ENCODE measurements around the gene ACTL9. TPM values are rescaled to one million over a fixed set of nuclear protein-coding genes. Genes with fewer than 3 reads are reported as not detected.
"Not testable (repeated sequence)": the region's sequence is repeated elsewhere in the genome, so short reads cannot be mapped to it uniquely, and the experiment has no call there.

ACTL9 gene
- total RNA-seq (not detected), polyA plus RNA-seq (not detected)
- long read RNA-seq, donor 1, result 0 reads
- long read RNA-seq, donor 2, result 0 reads
- long read RNA-seq, donor 3, result 0 reads

- Histone ChIP-seq H3K36me3 (no peaks in the 10 kb centered on the region), H3K4me3 (no peak within 1 kb of the TSS), H3K27me3 (peaks cover 0 to 83% (median 45%) of the 10 kb centered on the region in 7 donors), H3K27ac (no peak within 1 kb of the TSS), H3K4me1 (no peaks in the 10 kb centered on the region), H3K9me3 (no peaks in the 10 kb centered on the region)
- DNase-seq (no peak), ATAC-seq (no peak)
- intact Hi-C loops (cut with DNase I), result no loop called here
- peak in 1 of 9 donors; percentile 2 for TF ChIP-seq CTCF (IDR thresholded peaks at IDR 0.05)
- WGBS, 2 donors, result 50 to 63% methylated on average over 23 of the region's 23 CpGs
These were observed at the start of gene ACTL9 for GRCh38 chr19:8698433-8699063. Gene ACTL9, minus strand, starts transcription at chr19:8698795. Its CDS starts 94 bp downstream, at chr19:8698701.

- DNase-seq; H3K36me3 ChIP-seq; H3K4me1 ChIP-seq; intact Hi-C loops (cut with DNase I); H3K27ac ChIP-seq; H3K9me3 ChIP-seq; H3K27me3 ChIP-seq; ATAC-seq; H3K4me3 ChIP-seq: not testable (repeated sequence)
- WGBS, 2 donors, result 83 to 94% methylated on average over 14 to 38 of the region's 55 CpGs
These were observed 40.9 kb upstream of the ACTL9 start for GRCh38 chr19:8739291-8740065.

- Histone ChIP-seq H3K4me1 (no peaks in the 10 kb centered on the region), H3K27me3 (peaks cover 0 to 5% (median 0%) of the 10 kb centered on the region in 7 donors), H3K4me3 (no peak overlapping the region), H3K36me3 (no peaks in the 10 kb centered on the region), H3K27ac (no peak overlapping the region), H3K9me3 (no peaks in the 10 kb centered on the region)
- no peak for ATAC-seq
- intact Hi-C loops (cut with DNase I), result no loop called here
- no peak for TF ChIP-seq CTCF (IDR thresholded peaks at IDR 0.05)
- WGBS, 2 donors, result 81 to 83% methylated on average over 8 of the region's 8 CpGs
- no peak for DNase-seq
These were observed 39.8 kb upstream of the ACTL9 start for GRCh38 chr19:8738377-8738776.

GRCh38 chr19:8731428-8732169, 33.0 kb upstream of the ACTL9 start:
- H3K4me3 ChIP-seq, result no peak overlapping the region
- no peak for DNase-seq
- H3K9me3 ChIP-seq, result no peaks in the 10 kb centered on the region
- intact Hi-C loops (cut with DNase I), result no loop called here
- H3K27me3 ChIP-seq, result peaks cover 0 to 9% (median 0%) of the 10 kb centered on the region in 7 donors
- no peak overlapping the region for H3K27ac ChIP-seq
- no peaks in the 10 kb centered on the region for H3K4me1 ChIP-seq
- TF ChIP-seq CTCF (IDR thresholded peaks at IDR 0.05), result no peak
- WGBS, 2 donors, result 54 to 65% methylated on average over 19 of the region's 19 CpGs
- no peaks in the 10 kb centered on the region for H3K36me3 ChIP-seq
- ATAC-seq, result no peak

Data from heart right ventricle (tissue), 16 donors.